ENCODE measurements around the gene CRY2.

- TF ChIP-seq POLR2A (IDR thresholded peaks at IDR 0.05; ENCODE audit: control extremely low read depth in 1 of 2, low read depth in 2 of 2, low read length in 2 of 2): peak in 1 of 2 experiments; percentile 86; a peak in 2 of 3 replicates
- TF ChIP-seq SAP30 (IDR thresholded peaks at IDR 0.05; ENCODE audit: insufficient read depth, insufficient replicate concordance, low read length): peak; percentile 52
- TF ChIP-seq, protein P1, sequence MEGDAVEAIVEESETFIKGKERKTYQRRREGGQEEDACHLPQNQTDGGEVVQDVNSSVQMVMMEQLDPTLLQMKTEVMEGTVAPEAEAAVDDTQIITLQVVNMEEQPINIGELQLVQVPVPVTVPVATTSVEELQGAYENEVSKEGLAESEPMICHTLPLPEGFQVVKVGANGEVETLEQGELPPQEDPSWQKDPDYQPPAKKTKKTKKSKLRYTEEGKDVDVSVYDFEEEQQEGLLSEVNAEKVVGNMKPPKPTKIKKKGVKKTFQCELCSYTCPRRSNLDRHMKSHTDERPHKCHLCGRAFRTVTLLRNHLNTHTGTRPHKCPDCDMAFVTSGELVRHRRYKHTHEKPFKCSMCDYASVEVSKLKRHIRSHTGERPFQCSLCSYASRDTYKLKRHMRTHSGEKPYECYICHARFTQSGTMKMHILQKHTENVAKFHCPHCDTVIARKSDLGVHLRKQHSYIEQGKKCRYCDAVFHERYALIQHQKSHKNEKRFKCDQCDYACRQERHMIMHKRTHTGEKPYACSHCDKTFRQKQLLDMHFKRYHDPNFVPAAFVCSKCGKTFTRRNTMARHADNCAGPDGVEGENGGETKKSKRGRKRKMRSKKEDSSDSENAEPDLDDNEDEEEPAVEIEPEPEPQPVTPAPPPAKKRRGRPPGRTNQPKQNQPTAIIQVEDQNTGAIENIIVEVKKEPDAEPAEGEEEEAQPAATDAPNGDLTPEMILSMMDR (IDR thresholded peaks at IDR 0.05; ENCODE audit: control extremely low read depth in 1 of 3, insufficient read depth in 1 of 3, low read depth in 1 of 3, low read length in 3 of 3): no peak; a peak in 1 of 4 replicates
- no peak for TF ChIP-seq EZH2 (IDR thresholded peaks at IDR 0.05; ENCODE audit: low read depth, low read length, severe bottlenecking)
- peak; percentile 97 for TF ChIP-seq TAF1 (IDR thresholded peaks at IDR 0.05; ENCODE audit: low read depth, low read length)
- TF ChIP-seq NRF1 (IDR thresholded peaks at IDR 0.05; ENCODE audit: low read depth, low read length): no peak
- no peak for TF ChIP-seq ZNF274 (IDR thresholded peaks at IDR 0.05; ENCODE audit: borderline replicate concordance, extremely low read depth, low read length)
- TF ChIP-seq HDAC6 (IDR thresholded peaks at IDR 0.05; ENCODE audit: low read depth, low read length): no peak
- peak; percentile 35 to 85; a peak in 2 of 4 replicates for TF ChIP-seq SIN3A (conservative IDR thresholded peaks at IDR 0.05 in 1 of 2, IDR thresholded peaks at IDR 0.05 in 1 of 2; ENCODE audit: low read depth in 1 of 2, low read length in 2 of 2)
- TF ChIP-seq FOSL1 (IDR thresholded peaks at IDR 0.05; ENCODE audit: insufficient read depth, low read depth, low read length): no peak
- TF ChIP-seq BCL11A (IDR thresholded peaks at IDR 0.05; ENCODE audit: low read depth in 2 of 2, low read length in 2 of 2): no peak
- TF ChIP-seq EGR1 (IDR thresholded peaks at IDR 0.05; ENCODE audit: borderline replicate concordance, low read depth, low read length): peak; percentile 78
Measured at GRCh38 chr11:45846974-45847910, at the start of gene CRY2.

All from H1 (cell line).